ENCODE measurements around the gene CROCC2. TPM values are rescaled to one million over a fixed set of nuclear protein-coding genes. Genes with fewer than 3 reads are reported as not detected.

CROCC2 gene
- total and polyA plus RNA-seq, 2 of the 13 experiments (the other 11 are each of a cell fraction or from before 2014, with no cell fraction given) = not detected

- TF ChIP-seq ATF4 (CRISPR knock-in tag; IDR thresholded peaks at IDR 0.05) (no peak), NR2C2 (CRISPR knock-in tag; IDR thresholded peaks at IDR 0.05; ENCODE audit: borderline replicate concordance) (peak; percentile 73), CHD4 (IDR thresholded peaks at IDR 0.05; ENCODE audit: borderline replicate concordance, low read length) (peak; percentile 77; the same call in 1 of the 2 replicates), CREM (IDR thresholded peaks at IDR 0.05) (peak; percentile 56; the same call in 1 of the 2 replicates), CREM (CRISPR knock-in tag; IDR thresholded peaks at IDR 0.05) (no peak), ZSCAN30 (CRISPR knock-in tag; IDR thresholded peaks at IDR 0.05) (no peak), THAP7 (CRISPR knock-in tag; IDR thresholded peaks at IDR 0.05) (peak; percentile 93), ZNF318 (CRISPR knock-in tag; IDR thresholded peaks at IDR 0.05) (no peak), ETV5 (CRISPR knock-in tag; IDR thresholded peaks at IDR 0.05; ENCODE audit: borderline replicate concordance) (peak; percentile 79; the same call in 1 of the 2 replicates), POLR2AphosphoS2 (IDR thresholded peaks at IDR 0.05; ENCODE audit: low read depth, low read length) (no peak), NR3C1 (CRISPR knock-in tag; IDR thresholded peaks at IDR 0.05) (no peak), PREB (CRISPR knock-in tag; IDR thresholded peaks at IDR 0.05) (no peak), CAMTA2 (CRISPR knock-in tag; IDR thresholded peaks at IDR 0.05; ENCODE audit: borderline replicate concordance) (peak; percentile 35; the same call in 1 of the 2 replicates), GPN1 (CRISPR knock-in tag; IDR thresholded peaks at IDR 0.05; ENCODE audit: borderline replicate concordance) (no peak), TBP (CRISPR knock-in tag; IDR thresholded peaks at IDR 0.05) (no peak), ZMAT3 (CRISPR knock-in tag; conservative IDR thresholded peaks at IDR 0.05) (peak; percentile 97; the same call in 1 of the 2 replicates)
Observed at GRCh38 chr2:240873805-240874714, 32.1 kb upstream of the CROCC2 start (continued).

Measured in HepG2 (cell line).